AG08396 (cell line): Measurements from ENCODE around the gene SLC46A2.

Source experiments
- DNase-seq: peaks from one replicate; pipeline ENCODE4 v3.0.0; 2012; ENCODE audit warnings: low spot score, mixed read lengths

SLC46A2 gene, protein sequence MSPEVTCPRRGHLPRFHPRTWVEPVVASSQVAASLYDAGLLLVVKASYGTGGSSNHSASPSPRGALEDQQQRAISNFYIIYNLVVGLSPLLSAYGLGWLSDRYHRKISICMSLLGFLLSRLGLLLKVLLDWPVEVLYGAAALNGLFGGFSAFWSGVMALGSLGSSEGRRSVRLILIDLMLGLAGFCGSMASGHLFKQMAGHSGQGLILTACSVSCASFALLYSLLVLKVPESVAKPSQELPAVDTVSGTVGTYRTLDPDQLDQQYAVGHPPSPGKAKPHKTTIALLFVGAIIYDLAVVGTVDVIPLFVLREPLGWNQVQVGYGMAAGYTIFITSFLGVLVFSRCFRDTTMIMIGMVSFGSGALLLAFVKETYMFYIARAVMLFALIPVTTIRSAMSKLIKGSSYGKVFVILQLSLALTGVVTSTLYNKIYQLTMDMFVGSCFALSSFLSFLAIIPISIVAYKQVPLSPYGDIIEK

DNA sequence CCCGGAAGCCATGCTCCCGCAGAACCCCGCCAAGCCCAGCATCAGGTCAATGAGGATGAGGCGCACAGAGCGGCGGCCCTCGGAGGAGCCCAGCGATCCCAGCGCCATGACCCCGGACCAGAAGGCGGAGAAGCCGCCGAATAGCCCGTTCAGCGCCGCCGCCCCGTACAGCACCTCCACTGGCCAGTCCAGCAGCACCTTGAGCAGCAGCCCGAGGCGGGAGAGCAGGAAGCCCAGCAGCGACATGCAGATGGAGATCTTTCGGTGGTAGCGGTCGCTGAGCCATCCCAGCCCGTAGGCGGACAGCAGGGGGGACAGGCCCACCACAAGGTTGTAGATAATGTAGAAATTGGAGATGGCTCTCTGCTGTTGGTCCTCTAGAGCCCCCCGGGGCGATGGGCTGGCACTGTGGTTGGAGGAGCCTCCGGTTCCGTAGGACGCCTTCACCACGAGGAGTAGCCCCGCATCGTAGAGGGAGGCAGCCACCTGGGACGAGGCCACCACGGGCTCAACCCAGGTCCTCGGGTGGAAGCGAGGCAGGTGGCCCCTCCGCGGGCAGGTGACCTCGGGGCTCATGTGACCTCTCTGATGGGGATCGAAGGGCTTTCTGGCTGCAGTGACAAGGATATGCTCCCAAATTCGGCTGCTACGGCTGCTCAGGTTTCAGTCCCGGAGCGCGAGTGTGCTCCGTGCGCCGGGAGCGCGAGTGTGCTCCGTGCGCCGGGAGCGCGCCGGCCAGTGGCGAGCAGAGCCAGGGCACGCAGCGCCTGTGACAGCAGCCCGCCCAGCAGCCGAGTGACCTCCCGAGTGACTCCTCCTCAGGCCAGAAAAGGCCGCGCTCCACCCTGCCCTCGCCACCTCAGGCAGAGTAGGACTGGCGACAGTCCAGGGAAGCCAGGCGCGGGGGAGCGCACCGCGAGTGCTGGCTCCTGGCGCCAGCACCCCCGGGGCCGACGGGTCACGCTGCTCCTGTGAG lies at the start of gene SLC46A2:
Gene SLC46A2, minus strand, starts transcription at position 771 of the 976 bp plus-strand sequence. Its CDS starts 195 bp downstream, at position 576.
- DNase-seq = peak; percentile 48

DNA sequence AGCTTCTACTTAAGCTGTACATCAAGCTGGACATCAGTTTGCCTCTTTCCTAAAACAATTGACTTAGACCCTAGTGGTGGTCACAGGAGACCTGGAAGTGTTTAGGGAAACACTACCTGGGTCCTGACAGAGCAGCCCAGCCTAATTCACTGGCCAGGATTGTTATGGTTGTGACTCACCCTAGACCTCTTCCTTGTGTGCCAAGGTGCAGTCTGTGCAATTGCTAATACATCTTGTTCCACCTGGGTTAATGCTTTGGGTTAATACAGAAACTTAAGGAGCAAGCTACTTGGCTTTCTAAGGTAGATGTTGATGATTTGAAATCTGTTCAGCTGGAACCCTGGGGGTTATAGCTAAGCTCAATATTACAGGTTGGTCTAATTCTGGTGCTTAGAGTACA lies 48.7 kb upstream of the SLC46A2 start:
- no peak for DNase-seq

DNA sequence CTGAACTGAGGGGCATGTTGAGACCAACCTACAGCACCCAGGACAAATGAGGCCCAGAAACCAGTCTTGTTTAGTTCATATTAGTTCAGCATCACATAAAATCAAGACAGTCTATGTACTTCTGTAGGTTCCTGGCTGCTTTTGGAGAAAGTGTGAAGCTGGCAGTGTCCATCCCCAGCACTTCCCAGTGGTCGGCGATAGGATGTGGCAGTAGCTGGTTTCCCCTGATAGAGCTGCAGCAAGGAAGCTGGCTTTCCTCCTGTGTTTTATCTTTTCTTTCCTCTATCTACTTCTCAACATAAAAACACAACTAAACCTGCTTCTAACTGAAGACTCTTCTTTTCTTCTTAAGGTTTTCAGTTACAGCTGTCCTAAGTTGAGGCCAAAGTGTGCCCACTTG lies 43.0 kb upstream of the SLC46A2 start:
- DNase-seq = no peak

DNA sequence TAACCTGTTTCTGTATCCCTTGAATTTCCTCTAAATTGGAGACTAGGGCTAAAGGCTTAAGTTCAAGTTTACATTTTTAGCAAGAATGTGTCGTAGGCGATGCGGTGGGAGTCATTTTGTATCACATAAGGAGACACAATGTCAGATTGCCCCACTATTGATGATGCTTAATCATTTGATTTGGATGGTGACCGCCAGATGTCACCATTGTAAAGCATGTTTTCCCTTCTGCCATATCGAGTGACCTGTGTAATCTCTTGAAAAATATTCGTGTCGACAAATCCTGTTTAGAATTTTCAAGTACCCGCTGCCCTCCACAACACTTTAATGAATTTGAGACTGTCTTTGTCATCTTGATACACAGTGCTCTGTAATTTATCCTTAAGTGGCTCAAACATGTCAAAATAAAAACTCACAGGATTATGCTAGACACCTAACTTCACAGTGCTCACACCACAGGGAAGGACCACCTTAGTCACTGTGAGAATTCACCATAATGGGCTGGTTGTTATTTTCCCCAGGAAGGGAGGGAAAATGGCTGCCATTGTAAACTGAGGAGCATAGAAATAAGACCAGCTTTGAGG lies 34.5 kb upstream of the SLC46A2 start:
- peak; percentile 28 for DNase-seq

DNA sequence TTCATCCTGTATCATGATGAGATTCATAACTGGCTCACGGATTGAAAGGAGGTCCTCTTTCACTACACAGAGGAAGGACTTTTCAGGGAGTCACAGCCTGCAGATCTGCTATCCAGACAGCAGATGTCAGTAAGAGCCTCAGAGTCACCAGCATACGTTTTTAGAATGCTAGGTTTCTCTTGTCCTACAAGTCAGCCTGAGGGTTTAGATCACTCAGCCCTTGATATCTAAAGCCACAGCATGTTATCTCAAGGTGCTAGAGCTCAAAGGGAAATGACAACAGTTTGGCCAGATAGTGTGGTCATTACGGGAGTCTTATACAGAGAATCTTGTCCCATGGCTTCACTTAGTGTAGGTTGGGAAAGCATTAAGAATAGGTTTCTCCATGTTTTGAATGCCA lies 30.9 kb upstream of the SLC46A2 start:
- DNase-seq = peak; percentile 48

DNA sequence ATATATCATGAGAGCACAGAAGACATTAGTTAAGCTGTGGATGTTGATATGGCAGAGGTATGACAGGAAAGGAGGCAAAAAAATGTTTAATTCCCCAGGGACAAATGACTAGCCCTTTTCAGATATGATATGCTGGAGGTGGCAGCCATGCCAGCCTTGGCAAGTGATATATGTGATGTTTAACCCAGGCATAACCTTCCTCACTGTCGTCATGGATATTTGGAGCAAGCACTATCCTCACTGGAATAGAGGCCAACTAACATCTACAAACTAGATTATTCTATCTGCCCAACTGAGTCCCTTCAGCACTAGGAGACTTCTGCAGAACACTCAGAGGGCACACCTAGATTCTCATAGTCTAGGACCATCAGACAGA lies 27.3 kb upstream of the SLC46A2 start:
- DNase-seq = no peak

DNA sequence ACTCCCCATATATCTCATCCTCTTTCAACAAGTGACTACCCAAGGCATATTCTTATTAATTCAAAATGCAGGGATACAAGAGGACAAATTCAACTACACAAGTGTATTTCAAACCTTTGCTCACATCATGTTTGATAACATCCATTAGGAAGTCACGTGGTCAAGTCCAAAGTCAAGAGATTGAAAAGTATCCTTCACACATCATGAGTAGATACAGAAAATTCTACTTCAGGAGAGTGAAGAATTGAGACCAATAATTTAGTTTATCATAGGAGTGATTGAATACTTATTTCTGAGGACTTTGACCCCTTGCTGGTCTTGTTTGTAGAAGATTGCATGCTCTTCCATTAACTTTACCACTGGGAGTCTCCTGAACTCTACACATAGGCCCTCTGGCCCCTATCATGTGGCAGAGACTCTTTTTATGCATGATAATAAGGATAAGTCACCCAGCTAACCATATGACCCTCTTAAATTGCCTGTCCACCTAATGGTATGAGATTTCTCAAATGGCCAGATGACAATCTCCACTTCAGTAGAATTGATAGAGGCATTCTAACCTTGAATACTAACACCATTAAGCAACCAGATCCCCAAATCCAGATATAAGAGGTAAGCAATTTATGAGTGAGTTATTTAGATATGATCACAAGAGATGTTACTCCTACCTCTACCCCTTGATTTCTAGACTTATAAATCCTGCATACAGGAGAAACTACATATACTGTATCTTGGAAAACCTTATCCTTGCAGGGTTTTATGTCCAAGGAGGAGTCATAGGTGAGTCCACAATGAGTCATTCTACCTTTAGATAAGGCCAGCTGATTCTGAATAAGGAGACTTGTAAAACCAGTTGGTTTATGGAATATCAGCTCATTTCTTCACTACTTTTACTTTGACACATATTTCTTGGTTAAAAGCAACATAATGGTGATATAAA lies 26.6 kb upstream of the SLC46A2 start:
- DNase-seq = no peak

DNA sequence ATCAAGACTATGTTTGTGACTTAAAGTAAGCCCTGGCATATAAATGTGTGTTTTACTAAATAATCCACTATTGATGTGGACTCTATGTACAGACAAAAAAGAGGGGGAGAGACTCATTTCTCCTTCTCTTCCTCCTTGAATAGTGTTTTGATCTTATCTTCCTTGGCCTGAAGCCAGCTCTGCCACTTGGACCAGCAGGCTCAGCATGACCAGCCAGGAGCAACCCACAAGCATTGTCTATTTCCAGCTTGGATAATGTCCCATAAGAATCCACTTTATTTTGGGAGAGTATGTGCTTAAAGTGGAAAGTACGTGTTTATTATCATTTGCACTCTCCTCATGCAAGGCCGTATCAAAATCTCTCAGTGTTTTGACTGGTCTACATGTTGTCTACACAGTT lies 23.8 kb upstream of the SLC46A2 start:
- DNase-seq = no peak

DNA sequence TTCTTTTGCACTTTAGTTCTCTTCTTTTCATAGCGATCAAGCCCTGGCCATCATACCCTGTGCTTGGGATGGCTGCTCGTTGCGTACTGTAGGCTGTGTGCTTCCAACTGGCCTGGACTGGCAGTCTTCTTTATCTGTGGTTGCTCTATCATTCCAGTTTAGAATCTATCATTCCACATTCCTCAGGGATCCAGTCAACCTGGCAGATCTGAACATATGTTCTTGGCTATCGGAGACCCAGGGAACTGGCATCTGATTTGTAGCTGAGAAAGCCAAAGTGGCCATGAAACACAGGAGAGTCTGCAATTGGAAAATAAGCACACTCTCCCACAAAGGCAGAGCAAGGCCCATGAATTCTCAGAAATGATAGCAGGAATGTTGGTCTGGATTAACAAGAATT lies 22.6 kb upstream of the SLC46A2 start:
- no peak for DNase-seq

DNA sequence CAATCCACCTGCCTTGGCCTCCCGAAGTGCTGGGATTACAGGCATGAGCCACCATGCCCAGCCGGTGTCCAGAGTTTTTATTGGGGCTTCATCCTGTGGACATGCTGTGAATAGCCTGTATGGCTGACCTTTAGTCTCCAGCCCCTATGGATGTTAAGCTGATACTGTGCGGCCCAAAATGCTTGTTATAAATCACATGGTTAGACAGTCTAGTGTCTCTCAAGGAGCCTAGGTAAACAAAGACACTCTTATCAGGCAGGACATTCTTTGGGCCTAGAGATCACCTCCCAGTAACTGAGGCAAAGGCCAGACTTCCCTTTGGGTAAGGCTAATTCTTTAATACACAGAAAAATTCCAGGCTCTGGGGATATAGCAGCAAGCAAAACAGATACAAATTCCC lies 22.0 kb upstream of the SLC46A2 start:
- no peak for DNase-seq

DNA sequence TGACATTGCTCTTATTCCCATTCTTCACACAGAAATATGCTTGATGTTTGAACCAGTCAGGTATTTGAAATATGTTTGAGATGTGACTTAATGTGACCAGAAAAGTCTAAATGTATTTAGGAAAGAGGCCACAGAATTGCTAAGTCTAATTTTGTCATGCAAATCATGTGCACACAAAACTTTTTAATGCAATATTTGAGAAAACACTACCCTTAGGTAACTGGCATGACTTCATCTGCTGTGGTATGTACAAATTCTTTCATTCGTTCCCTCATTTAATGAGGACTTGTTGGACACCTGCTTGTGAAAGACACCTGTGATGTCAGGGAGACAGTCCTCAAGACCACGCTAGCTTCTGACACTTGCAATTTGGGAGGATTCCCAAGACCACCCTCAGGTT lies 21.1 kb upstream of the SLC46A2 start:
- no peak for DNase-seq

DNA sequence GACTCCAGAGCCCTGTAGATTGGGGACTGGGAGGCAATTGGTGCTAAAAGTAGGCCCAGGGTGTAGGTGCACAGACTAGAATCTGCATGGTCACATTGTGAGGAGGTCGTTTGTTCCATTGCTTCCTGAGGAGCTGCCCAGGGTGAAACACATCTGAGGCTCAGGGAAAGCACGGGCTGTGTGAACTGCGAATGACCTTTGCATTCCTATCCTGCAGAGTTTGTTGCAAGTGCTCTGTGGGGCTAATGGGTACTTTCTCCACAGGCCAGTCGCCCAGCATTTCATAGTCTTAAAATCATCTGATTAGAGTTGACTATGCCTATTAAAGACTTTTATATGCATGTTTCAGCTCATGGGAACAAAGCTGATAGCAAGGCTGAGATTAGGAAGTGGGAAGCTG lies 14.4 kb upstream of the SLC46A2 start:
- DNase-seq = no peak

DNA sequence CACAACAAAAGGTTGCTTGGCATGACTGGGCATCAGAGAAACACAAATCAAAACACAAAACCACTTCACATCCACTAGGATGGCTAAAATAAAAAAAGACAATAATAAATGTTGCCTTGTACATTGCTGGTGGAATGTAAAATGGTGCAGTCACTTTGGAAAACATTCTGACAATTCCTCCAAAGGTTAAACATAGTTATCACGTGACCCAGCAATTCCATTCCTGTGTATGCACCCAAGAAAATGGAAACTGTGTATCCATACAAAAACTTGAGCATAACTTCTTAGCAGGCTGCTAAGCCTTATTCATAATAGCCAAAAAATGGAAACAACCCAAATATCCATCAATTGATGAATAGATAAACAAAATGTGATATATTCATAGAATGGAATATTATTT lies 10.2 kb upstream of the SLC46A2 start:
- DNase-seq = no peak

DNA sequence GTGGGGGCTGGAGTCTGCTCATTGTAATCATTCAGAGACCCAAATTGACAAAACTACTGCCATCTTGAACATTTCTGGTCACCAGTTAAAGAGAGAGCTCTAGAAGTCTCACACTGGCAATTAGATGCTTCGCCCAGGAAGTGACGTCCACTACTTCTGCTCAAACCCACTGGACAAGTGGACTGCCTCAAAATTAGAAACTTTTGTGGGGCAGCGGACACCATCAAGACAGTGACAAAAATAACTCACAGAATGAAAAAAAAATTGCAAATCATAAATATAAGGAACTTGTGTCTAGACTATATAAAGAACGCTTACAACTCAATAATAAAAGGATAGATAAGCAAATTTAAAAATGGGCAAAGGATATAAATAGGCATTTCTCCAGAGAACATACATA lies 9.8 kb upstream of the SLC46A2 start:
- no peak for DNase-seq

DNA sequence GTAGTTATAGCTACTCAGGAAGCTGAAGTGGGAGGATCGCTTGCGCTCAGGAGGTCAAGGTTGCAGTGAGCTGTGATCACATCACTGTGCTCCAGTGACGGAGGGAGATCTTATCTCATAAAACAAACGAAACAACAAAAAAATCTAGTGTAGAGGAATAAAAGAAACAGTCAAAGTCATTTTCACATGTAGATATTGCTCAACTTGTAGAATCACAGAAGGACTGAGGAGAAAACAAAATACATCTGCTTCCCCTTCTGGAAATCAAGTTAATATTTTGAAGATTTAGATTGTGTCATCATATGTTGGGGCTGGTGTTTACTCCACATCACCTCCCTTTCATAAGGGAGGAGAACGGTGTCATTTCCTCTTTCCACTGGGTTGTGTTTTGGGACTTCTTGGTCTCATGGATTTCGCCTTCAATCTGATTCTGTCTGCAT lies 8.2 kb upstream of the SLC46A2 start:
- DNase-seq = no peak

DNA sequence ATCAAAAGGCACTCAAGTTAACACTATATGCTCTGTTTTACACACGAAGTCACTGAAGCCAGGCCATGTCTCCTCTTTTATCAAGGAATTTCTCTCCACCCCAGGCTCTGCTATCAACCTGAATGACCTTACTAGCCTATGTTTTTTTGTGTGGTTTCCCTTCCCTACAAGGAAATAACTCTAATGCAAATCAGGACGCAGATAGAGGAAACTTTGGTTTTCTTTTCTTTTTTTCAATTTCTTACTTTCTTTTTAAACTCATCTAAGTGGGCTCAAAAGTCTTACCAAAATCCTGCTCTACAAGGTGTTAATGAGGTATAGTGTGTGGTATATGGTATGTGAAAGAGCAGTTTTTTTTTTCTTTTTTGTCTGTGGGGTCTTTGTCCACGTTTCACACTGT lies 5.5 kb upstream of the SLC46A2 start:
- DNase-seq = no peak

DNA sequence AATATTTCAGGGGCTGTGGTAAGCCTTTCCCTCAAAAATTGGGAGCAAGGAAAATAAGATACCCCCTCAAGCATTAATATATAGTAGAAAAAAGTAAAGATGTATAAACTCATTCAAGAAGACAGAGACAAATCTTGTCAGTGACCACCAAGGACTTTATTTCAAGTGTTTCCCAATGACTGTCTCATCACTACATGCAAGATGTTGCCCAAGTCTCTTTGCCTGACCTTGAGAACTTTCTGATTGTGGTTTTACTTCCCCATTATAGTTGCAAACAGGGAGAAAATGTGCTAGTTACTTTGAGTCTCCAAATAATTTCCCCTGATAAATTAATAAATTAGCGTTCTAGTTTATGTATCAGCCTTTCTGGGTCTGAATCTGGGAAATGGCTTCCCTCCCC lies 4.0 kb upstream of the SLC46A2 start:
- no peak for DNase-seq

DNA sequence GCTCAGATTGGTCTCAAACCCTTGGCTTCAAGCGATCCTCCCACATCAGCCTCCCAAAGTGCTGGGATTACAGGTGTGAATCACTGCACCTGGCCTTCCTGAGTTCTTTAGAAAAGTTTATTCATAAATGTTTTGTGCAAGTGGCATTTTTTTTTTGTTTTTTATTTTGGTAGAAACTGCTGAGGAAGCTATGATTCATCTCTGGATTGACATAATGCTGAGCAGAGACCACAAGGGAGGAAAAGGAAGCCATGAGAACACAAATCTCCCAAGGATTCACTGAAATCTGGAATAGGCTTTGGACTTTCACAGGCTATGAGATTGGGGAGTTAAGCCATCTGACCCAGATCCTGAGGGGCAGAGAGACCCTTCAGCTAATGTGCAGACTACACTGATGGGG lies 3.4 kb upstream of the SLC46A2 start:
- no peak for DNase-seq

DNA sequence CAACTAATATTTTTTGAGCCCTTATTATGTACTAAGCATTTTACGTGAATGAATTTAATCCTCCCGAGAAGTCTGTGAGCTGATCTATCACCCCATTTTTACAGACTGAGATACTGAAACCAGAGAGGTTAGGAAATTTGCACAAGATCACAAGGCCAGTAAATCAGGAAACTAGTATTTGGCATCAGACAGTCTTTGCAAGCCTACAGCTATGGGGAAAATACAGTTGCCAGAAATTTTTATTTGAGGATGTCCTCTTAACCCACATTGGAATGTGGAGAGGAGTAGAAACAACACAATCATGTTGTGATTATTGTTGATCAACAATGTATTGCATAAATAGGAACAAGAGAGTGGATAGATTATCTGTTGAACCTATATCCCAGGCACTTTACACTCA lies 2.3 kb upstream of the SLC46A2 start:
- DNase-seq = no peak

DNA sequence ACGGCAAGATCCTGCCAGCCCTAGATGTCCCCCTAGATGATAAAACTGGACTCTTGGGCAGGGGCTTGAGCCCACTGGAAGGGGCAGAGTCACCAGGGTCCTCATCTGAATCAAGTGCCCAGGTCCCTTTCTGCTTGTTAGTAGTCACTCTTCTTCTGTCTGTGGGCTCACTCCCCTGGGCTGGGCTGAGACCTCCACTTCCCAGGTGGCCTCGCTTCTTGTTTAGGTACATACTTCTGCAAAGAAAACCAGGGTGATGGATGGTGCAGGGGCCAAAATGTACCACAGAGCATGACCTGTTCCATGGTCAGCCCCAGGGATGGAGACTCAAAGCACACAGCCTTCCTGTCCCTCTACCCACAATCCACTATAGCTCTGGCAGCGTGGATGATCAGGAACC lies 845 bp upstream of the SLC46A2 start:
- no peak for DNase-seq

DNA sequence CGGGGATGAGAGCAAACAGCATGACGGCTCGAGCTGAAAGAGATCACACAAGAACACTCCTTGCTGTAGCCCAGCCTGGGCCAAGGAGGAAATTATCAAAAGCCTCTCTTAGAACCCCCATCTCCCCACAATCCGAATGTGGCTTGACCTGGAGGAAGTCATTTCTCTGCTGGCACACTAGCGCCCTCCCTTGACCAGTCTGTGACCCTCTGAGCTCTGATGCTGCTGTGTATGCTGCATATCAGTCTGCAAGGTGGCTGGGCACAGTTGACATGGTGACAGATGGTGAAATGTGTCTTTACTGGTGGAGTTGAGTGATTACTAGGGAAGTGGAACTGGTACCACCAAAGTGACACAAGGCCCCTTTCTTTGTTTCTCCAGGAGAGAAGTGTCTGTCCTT lies 3.3 kb downstream of the SLC46A2 start:
- no peak for DNase-seq
